ENCODE data around the gene ARHGAP29. TPM values are rescaled to one million over a fixed set of nuclear protein-coding genes. Genes with fewer than 3 reads are reported as not detected.

ARHGAP29 gene
- 40.2 and 45.8 TPM in 2 replicates for total RNA-seq

DNA sequence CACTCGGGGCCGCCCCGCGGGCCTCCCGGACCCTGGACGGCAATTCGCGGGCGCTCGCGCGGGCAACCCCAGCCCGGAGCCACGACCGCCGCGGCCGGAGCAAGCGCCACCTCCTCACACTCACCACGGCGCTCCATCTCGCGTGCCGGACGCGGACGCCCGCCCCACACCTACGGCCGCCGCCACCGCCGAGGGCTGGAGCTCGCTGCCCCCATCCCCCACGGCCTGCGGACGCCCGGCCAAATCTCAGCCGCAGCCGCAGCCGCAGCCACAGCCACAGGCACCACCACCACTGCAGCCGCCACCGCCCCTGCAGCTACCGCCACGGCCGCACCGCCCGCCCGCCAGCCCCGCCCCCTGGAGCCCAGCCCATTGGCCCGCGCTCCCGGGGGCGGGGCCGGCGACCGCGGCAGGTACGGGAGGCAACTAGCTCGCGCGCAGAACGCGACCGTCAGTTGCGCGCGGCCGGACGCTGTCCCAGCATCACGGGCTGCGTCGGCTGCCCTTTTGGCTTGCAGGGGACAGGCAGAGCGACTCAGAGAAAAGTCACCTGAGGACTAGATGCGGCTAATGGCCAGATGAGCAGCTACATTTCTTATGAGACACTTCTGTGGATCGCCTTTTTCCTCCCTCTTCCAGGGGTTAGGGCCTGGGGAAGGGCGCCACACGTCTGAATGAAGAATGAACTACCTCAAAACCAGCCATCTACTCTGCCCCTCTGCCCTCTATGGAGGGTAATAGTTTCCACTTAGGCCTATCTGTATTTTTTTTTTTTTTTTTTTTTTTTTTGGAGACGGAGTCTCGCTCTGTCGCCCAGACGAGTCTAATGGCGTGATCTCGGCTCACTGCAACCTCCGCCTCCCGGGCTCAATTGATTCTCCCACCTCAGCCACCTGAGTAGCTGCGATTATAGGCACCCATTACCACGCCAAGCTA, at the start of gene ARHGAP29:
Gene ARHGAP29, minus strand, starts transcription at position 294 of the 936 bp plus-strand sequence. CDS start 5,973 bp downstream, outside the sequence.

Other genes starting within 250 kb of the ARHGAP29 start
- 0.31 and 0.59 TPM in 2 replicates for gene ABCA4, start 116.4 kb downstream of the ARHGAP29 start, total RNA-seq
- gene ABCD3, start 180.8 kb upstream of the ARHGAP29 start, total RNA-seq = 20.6 and 22.5 TPM in 2 replicates

Data from cardiac ventricle fibroblast (primary cell).